Panc1 (cell line): Measurements from ENCODE around the gene NMD3. TPM values are rescaled to one million over a fixed set of nuclear protein-coding genes. Genes with fewer than 3 reads are reported as not detected.

Experiments
- ATAC-seq: fragments of 200-7000 bp; cut with Tn5 transposase; 2 replicates; pipeline ENCODE4 v1.9.1; 2020; ENCODE audit warnings: mild to moderate bottlenecking, moderate library complexity
- BruUV-seq: library from RNA; stranded (reverse); fragments of 400-500 nt; replicated peaks from 2 replicates; lab custom pipeline; 2021; lab: Mats Ljungman, UMichigan
- CTCF ChIA-PET: fragments of 300-600 bp; sonication (Branson Sonifier 250); formaldehyde crosslinking; loops from one replicate; lab custom pipeline; 2022; ENCODE audit warnings: antibody characterized with exemption; lab: Charles Lee
- POLR2A ChIA-PET: fragments of 300-600 bp; sonication (Branson Sonifier 250); formaldehyde crosslinking; loops from one replicate; lab custom pipeline; 2022; ENCODE audit warnings: antibody characterized with exemption; lab: Charles Lee
- DNase-seq: peaks from one replicate; pipeline ENCODE4 v3.0.0-alpha.2; 2010; ENCODE audit warnings: low read depth, low spot score
- H3K27ac ChIP-seq: 2 replicates; pipeline ENCODE4 v1.5.1; 2011; ENCODE audit warnings: mild to moderate bottlenecking, low read length, inconsistent platforms
- H3K27me3 ChIP-seq: fragments of 200-500 bp; sonication (Bioruptor generic); 2 replicates; pipeline ENCODE4 v1.6.0; 2014; ENCODE audit warnings: low read length, inconsistent platforms; ENCODE audit not compliant: control insufficient read depth, insufficient read depth
- H3K36me3 ChIP-seq: fragments of 200-500 bp; sonication (Bioruptor generic); 2 replicates; pipeline ENCODE4 v1.5.1; 2014; ENCODE audit warnings: inconsistent platforms, mild to moderate bottlenecking, low read length, moderate library complexity; ENCODE audit not compliant: control insufficient read depth, insufficient read depth
- H3K4me1 ChIP-seq: 2 replicates; pipeline ENCODE4 v1.5.1; 2011; ENCODE audit warnings: inconsistent platforms, mild to moderate bottlenecking, low read length, moderate library complexity; ENCODE audit not compliant: control insufficient read depth, insufficient read depth
- H3K4me3 ChIP-seq, 2 experiments: 2 replicates each; pipeline ENCODE4 v1.5.1; 2011 to 2012; ENCODE audit warnings: low read depth in 2 of 2, low read length in 2 of 2, mild to moderate bottlenecking in 2 of 2, inconsistent platforms in 1 of 2, moderate library complexity in 1 of 2
- H3K9me3 ChIP-seq: fragments of 200-500 bp; sonication (Bioruptor generic); 2 replicates; pipeline ENCODE4 v1.5.1; 2014; ENCODE audit warnings: low read depth, mild to moderate bottlenecking, inconsistent platforms, low read length, moderate library complexity; ENCODE audit not compliant: control insufficient read depth, insufficient read depth
- CTCF ChIP-seq: fragments of 450-650 bp; IDR thresholded peaks from 2 replicates; pipeline ENCODE4 v1.5.1; 2017; ENCODE audit warnings: mild to moderate bottlenecking
- POLR2AphosphoS5 ChIP-seq: IDR thresholded peaks from 2 replicates; pipeline ENCODE4 v1.6.1; 2012; ENCODE audit warnings: mild to moderate bottlenecking, low read depth, low read length, moderate library complexity
- SIN3A ChIP-seq: IDR thresholded peaks from 2 replicates; pipeline ENCODE4 v1.6.1; 2012; ENCODE audit warnings: low read depth, mild to moderate bottlenecking, low read length, moderate library complexity, borderline replicate concordance; ENCODE audit not compliant: insufficient read depth
- TCF7L2 ChIP-seq: IDR thresholded peaks from 2 replicates; pipeline ENCODE4 v1.6.1; 2011; ENCODE audit warnings: mild to moderate bottlenecking, low read depth, low read length, inconsistent platforms
- in situ Hi-C: cut with HindIII; loops from 2 replicates; pipeline ENCODE4 v1.10.0; 2016; ENCODE audit warnings: low sequenced_read_pairs, low pct_unique_long_range_greater_than_20kb
- intact Hi-C: fragments of 100-400 bp; cut with micrococcal nuclease; formaldehyde crosslinking; loops from one replicate; pipeline ENCODE4 v1.10.0; 2022; ENCODE audit not compliant: unreplicated experiment
- total RNA-seq: library from RNA; stranded (reverse); gene quantifications from one replicate; pipeline ENCODE4 v1.2.1, GENCODE V29; 2021; ENCODE audit not compliant: unreplicated experiment
- TF ChIP-seq, protein P1 (sequence below), 2 experiments: IDR thresholded peaks; 2 replicates each; pipeline ENCODE4 v1.6.1; 2011 to 2012; ENCODE audit warnings: low read depth in 2 of 2, control low read depth in 1 of 2, low read length in 1 of 2, mild to moderate bottlenecking in 1 of 2, moderate library complexity in 1 of 2; ENCODE audit not compliant: insufficient read depth in 1 of 2

The NMD3 gene
- total RNA-seq, 1 experiment from 2014 or later: 64.6 TPM

DNA sequence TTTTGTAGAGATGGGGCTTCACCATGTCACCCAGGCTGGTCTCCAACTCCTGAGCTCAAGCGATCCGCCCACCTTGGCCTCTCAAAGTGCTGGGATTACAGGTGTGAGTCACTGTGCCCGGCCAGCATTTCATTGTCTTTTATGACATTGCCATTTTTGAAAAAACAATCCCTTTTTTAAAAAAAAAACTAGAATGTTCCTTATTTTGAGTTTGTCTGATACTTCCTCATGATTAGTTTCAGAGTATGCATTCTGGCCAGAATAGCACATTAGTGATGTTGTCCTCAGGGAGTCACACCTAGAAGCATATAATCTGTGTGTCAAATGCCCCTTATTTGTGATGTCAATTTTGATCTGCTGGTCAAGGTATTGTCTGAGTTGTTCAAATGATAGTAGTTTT, 21.2 kb upstream of the NMD3 start:
- no TSS peak for BruUV-seq
- no peaks in the 10 kb centered on the region for H3K4me1 ChIP-seq
- no peaks in the 10 kb centered on the region for H3K9me3 ChIP-seq
- ChIA-PET CTCF (no interaction called here), POLR2A (no interaction called here)
- intact Hi-C loops: loop anchor here (10.0 kb wide), 1 partner anchor 235 kb away; no protein-coding TSS in a partner anchor
- no peaks in the 10 kb centered on the region for H3K27me3 ChIP-seq
- no peak for TF ChIP-seq POLR2AphosphoS5
- TF ChIP-seq, protein P1, sequence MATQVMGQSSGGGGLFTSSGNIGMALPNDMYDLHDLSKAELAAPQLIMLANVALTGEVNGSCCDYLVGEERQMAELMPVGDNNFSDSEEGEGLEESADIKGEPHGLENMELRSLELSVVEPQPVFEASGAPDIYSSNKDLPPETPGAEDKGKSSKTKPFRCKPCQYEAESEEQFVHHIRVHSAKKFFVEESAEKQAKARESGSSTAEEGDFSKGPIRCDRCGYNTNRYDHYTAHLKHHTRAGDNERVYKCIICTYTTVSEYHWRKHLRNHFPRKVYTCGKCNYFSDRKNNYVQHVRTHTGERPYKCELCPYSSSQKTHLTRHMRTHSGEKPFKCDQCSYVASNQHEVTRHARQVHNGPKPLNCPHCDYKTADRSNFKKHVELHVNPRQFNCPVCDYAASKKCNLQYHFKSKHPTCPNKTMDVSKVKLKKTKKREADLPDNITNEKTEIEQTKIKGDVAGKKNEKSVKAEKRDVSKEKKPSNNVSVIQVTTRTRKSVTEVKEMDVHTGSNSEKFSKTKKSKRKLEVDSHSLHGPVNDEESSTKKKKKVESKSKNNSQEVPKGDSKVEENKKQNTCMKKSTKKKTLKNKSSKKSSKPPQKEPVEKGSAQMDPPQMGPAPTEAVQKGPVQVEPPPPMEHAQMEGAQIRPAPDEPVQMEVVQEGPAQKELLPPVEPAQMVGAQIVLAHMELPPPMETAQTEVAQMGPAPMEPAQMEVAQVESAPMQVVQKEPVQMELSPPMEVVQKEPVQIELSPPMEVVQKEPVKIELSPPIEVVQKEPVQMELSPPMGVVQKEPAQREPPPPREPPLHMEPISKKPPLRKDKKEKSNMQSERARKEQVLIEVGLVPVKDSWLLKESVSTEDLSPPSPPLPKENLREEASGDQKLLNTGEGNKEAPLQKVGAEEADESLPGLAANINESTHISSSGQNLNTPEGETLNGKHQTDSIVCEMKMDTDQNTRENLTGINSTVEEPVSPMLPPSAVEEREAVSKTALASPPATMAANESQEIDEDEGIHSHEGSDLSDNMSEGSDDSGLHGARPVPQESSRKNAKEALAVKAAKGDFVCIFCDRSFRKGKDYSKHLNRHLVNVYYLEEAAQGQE (IDR thresholded peaks at IDR 0.05; ENCODE audit: insufficient read depth in 1 of 2, low read depth in 2 of 2, low read length in 1 of 2): no peak
- no peak for TF ChIP-seq SIN3A
- no peak for TF ChIP-seq CTCF
- TF ChIP-seq TCF7L2: no peak
- DNase-seq (no peak), ATAC-seq (no peak)
- H3K27ac ChIP-seq: no peak overlapping the region
- in situ Hi-C loops: no loop called here
- no peaks in the 10 kb centered on the region for H3K36me3 ChIP-seq
- no peak overlapping the region for H3K4me3 ChIP-seq

- ATAC-seq: no peak
- no peaks in the 10 kb centered on the region for H3K27me3 ChIP-seq
- ChIA-PET POLR2A (no interaction called here), CTCF (no interaction called here)
- no peaks in the 10 kb centered on the region for H3K4me1 ChIP-seq
- intact Hi-C loops (loop anchor here (10.0 kb wide), 1 partner anchor 239 kb away; no protein-coding TSS in a partner anchor), in situ Hi-C loops (no loop called here)
- DNase-seq: no peak
- no peak overlapping the region for H3K27ac ChIP-seq
- no peaks in the 10 kb centered on the region for H3K36me3 ChIP-seq
- no peaks in the 10 kb centered on the region for H3K9me3 ChIP-seq
- no TSS peak for BruUV-seq
- H3K4me3 ChIP-seq: no peak overlapping the region
- TF ChIP-seq POLR2AphosphoS5 (no peak), TCF7L2 (no peak), SIN3A (no peak), CTCF (no peak)
- TF ChIP-seq, protein P1 (IDR thresholded peaks at IDR 0.05; ENCODE audit: insufficient read depth in 1 of 2, low read depth in 2 of 2, low read length in 1 of 2): no peak
Observed at GRCh38 chr3:161203485-161204098, 17.5 kb upstream of the NMD3 start.
